IPS-NIHi11 (cell line): ENCODE measurements around the gene TSTD1.
"Not testable (repeated sequence)": the region's sequence is repeated elsewhere in the genome, so short reads cannot be mapped to it uniquely, and the experiment has no call there.

Source experiments
- DNase-seq: peaks from one replicate; pipeline ENCODE4 v3.0.0; 2012; ENCODE audit warnings: mixed read lengths, low spot score

The TSTD1 gene

GRCh38 chr1:161008869-161009510 is 29.8 kb downstream of the TSTD1 start:
- DNase-seq, result no peak

- no peak for DNase-seq
These were observed 31.4 kb downstream of the TSTD1 start for GRCh38 chr1:161007369-161007768.

- DNase-seq, result no peak
These were observed 32.2 kb downstream of the TSTD1 start for GRCh38 chr1:161006563-161006962.

- DNase-seq, result no peak
These were observed 37.2 kb downstream of the TSTD1 start for GRCh38 chr1:161001525-161001924.

GRCh38 chr1:161000736-161001480 is 37.9 kb downstream of the TSTD1 start:
- no peak for DNase-seq

- no peak for DNase-seq
These were observed 39.4 kb downstream of the TSTD1 start for GRCh38 chr1:160999376-160999775.

- peak; percentile 70 for DNase-seq
These were observed 41.3 kb downstream of the TSTD1 start for GRCh38 chr1:160997323-160998038.

GRCh38 chr1:160996178-160996577 is 42.6 kb downstream of the TSTD1 start:
- DNase-seq, result no peak

GRCh38 chr1:160993544-160994193 is 45.1 kb downstream of the TSTD1 start:
- no peak for DNase-seq

GRCh38 chr1:160992036-160992435 is 46.7 kb downstream of the TSTD1 start:
- DNase-seq, result not testable (repeated sequence)
